Measurements from ENCODE around the gene CRADD. TPM values are rescaled to one million over a fixed set of nuclear protein-coding genes. Genes with fewer than 3 reads are reported as not detected.

CRADD gene
- polyA plus RNA-seq, 1 of the 3 experiments (the other 2 are of a cell fraction) = 13.6 TPM

DNA sequence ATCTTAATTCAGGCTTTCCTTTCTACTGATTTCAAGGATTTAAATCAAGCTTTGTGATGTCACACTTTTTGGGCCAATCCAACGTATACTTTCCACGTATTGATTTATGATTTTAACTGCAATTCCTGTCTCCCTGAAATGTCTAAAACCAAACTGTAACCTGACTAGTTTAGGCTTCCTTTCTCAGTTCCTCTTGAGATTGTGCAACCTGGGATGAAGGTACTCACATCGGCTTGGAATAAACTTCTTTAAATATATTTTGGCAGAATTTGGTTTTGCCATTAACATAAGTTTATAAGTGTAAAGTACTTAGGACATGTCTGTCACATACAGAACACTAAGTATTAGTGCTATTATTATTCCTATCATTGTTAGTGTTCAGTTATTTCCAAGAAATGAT lies 224.6 kb downstream of the CRADD start:
- no peak overlapping the region for H3K4me3 ChIP-seq (ENCODE audit: low read depth in 2 of 2, low read length in 1 of 2)
- H3K9me2 ChIP-seq = no peaks in the 10 kb centered on the region
- no peak for DNase-seq
- WGBS (ENCODE audit: low lambda C conversion rate) = 90% methylated on average over 3 of the region's 3 CpGs
- H3K4me2 ChIP-seq = no peak overlapping the region
- no peak overlapping the region for H3K9ac ChIP-seq
- no peaks in the 10 kb centered on the region for H4K20me1 ChIP-seq (ENCODE audit: insufficient read depth)
- no peaks in the 10 kb centered on the region for H3K9me3 ChIP-seq
- H3K27me3 ChIP-seq (ENCODE audit: insufficient read depth) = no peaks in the 10 kb centered on the region
- ChIA-PET CTCF (no interaction called here), POLR2A (no interaction called here)
- H3K27ac ChIP-seq (ENCODE audit: low read depth in 2 of 2, low read length in 1 of 2) = no peak overlapping the region
- H3K4me1 ChIP-seq (ENCODE audit: control insufficient read depth in 1 of 2, insufficient read depth in 2 of 2, low read depth in 1 of 2, low read length in 1 of 2) = no peaks in the 10 kb centered on the region
- no peak for TF ChIP-seq RAD21 (IDR thresholded peaks at IDR 0.05; ENCODE audit: low read length)
- no peak for TF ChIP-seq TEAD4 (IDR thresholded peaks at IDR 0.05; ENCODE audit: borderline replicate concordance, insufficient read depth)
- TF ChIP-seq IRF3 (IDR thresholded peaks at IDR 0.05; ENCODE audit: low read depth, low read length) = no peak
- TF ChIP-seq USF2 (IDR thresholded peaks at IDR 0.05; ENCODE audit: borderline replicate concordance, low read depth, low read length) = no peak
- no peak for TF ChIP-seq MEF2A (IDR thresholded peaks at IDR 0.05; ENCODE audit: borderline replicate concordance, low read depth)
- TF ChIP-seq RCOR1 (IDR thresholded peaks at IDR 0.05; ENCODE audit: low read length) = no peak
- TF ChIP-seq NRF1 (IDR thresholded peaks at IDR 0.05; ENCODE audit: low read depth, low read length) = no peak
- TF ChIP-seq, protein P1, sequence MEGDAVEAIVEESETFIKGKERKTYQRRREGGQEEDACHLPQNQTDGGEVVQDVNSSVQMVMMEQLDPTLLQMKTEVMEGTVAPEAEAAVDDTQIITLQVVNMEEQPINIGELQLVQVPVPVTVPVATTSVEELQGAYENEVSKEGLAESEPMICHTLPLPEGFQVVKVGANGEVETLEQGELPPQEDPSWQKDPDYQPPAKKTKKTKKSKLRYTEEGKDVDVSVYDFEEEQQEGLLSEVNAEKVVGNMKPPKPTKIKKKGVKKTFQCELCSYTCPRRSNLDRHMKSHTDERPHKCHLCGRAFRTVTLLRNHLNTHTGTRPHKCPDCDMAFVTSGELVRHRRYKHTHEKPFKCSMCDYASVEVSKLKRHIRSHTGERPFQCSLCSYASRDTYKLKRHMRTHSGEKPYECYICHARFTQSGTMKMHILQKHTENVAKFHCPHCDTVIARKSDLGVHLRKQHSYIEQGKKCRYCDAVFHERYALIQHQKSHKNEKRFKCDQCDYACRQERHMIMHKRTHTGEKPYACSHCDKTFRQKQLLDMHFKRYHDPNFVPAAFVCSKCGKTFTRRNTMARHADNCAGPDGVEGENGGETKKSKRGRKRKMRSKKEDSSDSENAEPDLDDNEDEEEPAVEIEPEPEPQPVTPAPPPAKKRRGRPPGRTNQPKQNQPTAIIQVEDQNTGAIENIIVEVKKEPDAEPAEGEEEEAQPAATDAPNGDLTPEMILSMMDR (IDR thresholded peaks at IDR 0.05) = no peak
- TF ChIP-seq FOXM1 (IDR thresholded peaks at IDR 0.05; ENCODE audit: low read depth) = no peak
- TF ChIP-seq RFX5 (IDR thresholded peaks at IDR 0.05; ENCODE audit: low read length) = no peak
- H2AFZ ChIP-seq (ENCODE audit: low read depth) = no peak overlapping the region
- no peaks in the 10 kb centered on the region for H3K36me3 ChIP-seq (replicated peaks in 1 of 2; ENCODE audit: control insufficient read depth in 1 of 2, insufficient read depth in 2 of 2, low read length in 1 of 2)
- no peaks in the 10 kb centered on the region for H3F3A ChIP-seq (replicated peaks; ENCODE audit: insufficient read depth)
- H3K79me2 ChIP-seq (ENCODE audit: insufficient read depth) = no peaks in the 10 kb centered on the region

- Histone ChIP-seq H3K4me1 (ENCODE audit: control insufficient read depth in 1 of 2, insufficient read depth in 2 of 2, low read depth in 1 of 2, low read length in 1 of 2) (no peaks in the 10 kb centered on the region), H3K9me2 (no peaks in the 10 kb centered on the region), H3K79me2 (ENCODE audit: insufficient read depth) (no peaks in the 10 kb centered on the region), H3K4me2 (no peak overlapping the region), H3K4me3 (ENCODE audit: low read depth in 2 of 2, low read length in 1 of 2) (no peak overlapping the region), H3K9ac (no peak overlapping the region), H3K27ac (ENCODE audit: low read depth in 2 of 2, low read length in 1 of 2) (no peak overlapping the region), H3K36me3 (replicated peaks in 1 of 2; ENCODE audit: control insufficient read depth in 1 of 2, insufficient read depth in 2 of 2, low read length in 1 of 2) (no peaks in the 10 kb centered on the region), H2AFZ (ENCODE audit: low read depth) (no peak overlapping the region), H3F3A (replicated peaks; ENCODE audit: insufficient read depth) (no peaks in the 10 kb centered on the region), H4K20me1 (ENCODE audit: insufficient read depth) (no peaks in the 10 kb centered on the region), H3K9me3 (no peaks in the 10 kb centered on the region), H3K27me3 (ENCODE audit: insufficient read depth) (no peaks in the 10 kb centered on the region)
- ChIA-PET POLR2A (no interaction called here), CTCF (no interaction called here)
- DNase-seq = no peak
- WGBS (ENCODE audit: low lambda C conversion rate) = 90% methylated on average over 4 of the region's 4 CpGs
- TF ChIP-seq FOXJ3 (CRISPR knock-in tag; IDR thresholded peaks at IDR 0.05) = no peak
- no peak for TF ChIP-seq SMC3 (IDR thresholded peaks at IDR 0.05; ENCODE audit: low read depth, low read length)
- no peak for TF ChIP-seq MAX (IDR thresholded peaks at IDR 0.05; ENCODE audit: low read depth)
- TF ChIP-seq NRF1 (IDR thresholded peaks at IDR 0.05; ENCODE audit: low read depth, low read length) = no peak
- TF ChIP-seq GATA2 (CRISPR knock-in tag; IDR thresholded peaks at IDR 0.05) = no peak
- TF ChIP-seq FOSL2 (IDR thresholded peaks at IDR 0.05; ENCODE audit: borderline replicate concordance, low read depth) = no peak
- TF ChIP-seq GABPA (IDR thresholded peaks at IDR 0.05; ENCODE audit: low read depth) = no peak
- TF ChIP-seq CHD2 (IDR thresholded peaks at IDR 0.05; ENCODE audit: low read length, partially characterized antibody) = no peak
- no peak for TF ChIP-seq RCOR1 (IDR thresholded peaks at IDR 0.05; ENCODE audit: low read length)
- TF ChIP-seq FOXM1 (IDR thresholded peaks at IDR 0.05; ENCODE audit: low read depth) = no peak
Observed at GRCh38 chr12:93902192-93902591, 225.0 kb downstream of the CRADD start.
